ENCODE results near the gene SMAP1. TPM values are rescaled to one million over a fixed set of nuclear protein-coding genes. Genes with fewer than 3 reads are reported as not detected.

SMAP1 gene
- total and polyA plus RNA-seq, 2 experiments from 2014 or later, result 31.1 to 34.6 TPM

- no peaks in the 10 kb centered on the region for H3K4me1 Mint-ChIP-seq
These were observed 144.1 kb downstream of the SMAP1 start for GRCh38 chr6:70811788-70812187.

GRCh38 chr6:70813885-70814284 lies 146.2 kb downstream of the SMAP1 start:
- DNase-seq (ENCODE audit: low spot score) (no peak), ATAC-seq (no peak)
- Histone ChIP-seq H2AFZ (no peak overlapping the region), H3K79me2 (replicated peaks; ENCODE audit: insufficient read depth) (no peaks in the 10 kb centered on the region), H3K36me3 (ENCODE audit: insufficient read depth) (no peaks in the 10 kb centered on the region), H3F3A (replicated peaks; ENCODE audit: low read depth) (no peaks in the 10 kb centered on the region), H3K4me3 (no peak overlapping the region), H3K27ac (ENCODE audit: low read depth) (no peak overlapping the region), H3K9me2 (ENCODE audit: insufficient read depth) (no peaks in the 10 kb centered on the region), H4K20me1 (replicated peaks; ENCODE audit: insufficient read depth) (no peaks in the 10 kb centered on the region), H3K4me1 (ENCODE audit: insufficient read depth) (no peaks in the 10 kb centered on the region), H3K27me3 (ENCODE audit: insufficient read depth) (no peaks in the 10 kb centered on the region), H3K4me2 (no peak overlapping the region)
- TF ChIP-seq JUNB (IDR thresholded peaks at IDR 0.05; ENCODE audit: unreplicated experiment), result no peak
- TF ChIP-seq EZH2 (IDR thresholded peaks at IDR 0.05; ENCODE audit: low read depth, unreplicated experiment), result no peak
- TF ChIP-seq NANOG (IDR thresholded peaks at IDR 0.05; ENCODE audit: borderline replicate concordance), result no peak
- no peak for TF ChIP-seq ETS1 (IDR thresholded peaks at IDR 0.05)
- H3K36me3 Mint-ChIP-seq (ENCODE audit: low read depth), result no peaks in the 10 kb centered on the region
- no peaks in the 10 kb centered on the region for H3K9me3 Mint-ChIP-seq
- no peaks in the 10 kb centered on the region for H3K4me1 Mint-ChIP-seq
- no peak overlapping the region for H3K4me3 Mint-ChIP-seq
- no peaks in the 10 kb centered on the region for H3K27me3 Mint-ChIP-seq (ENCODE audit: insufficient read depth, low read depth, poor library complexity)
- no peak overlapping the region for H3K27ac Mint-ChIP-seq

More at GRCh38 chr6:70811788-70812187, 144.1 kb downstream of the SMAP1 start:
- H3K27me3 ChIP-seq (ENCODE audit: insufficient read depth), result no peaks in the 10 kb centered on the region
- H4K20me1 ChIP-seq (replicated peaks; ENCODE audit: insufficient read depth), result no peaks in the 10 kb centered on the region
- H3K4me2 ChIP-seq, result no peak overlapping the region
- no peak overlapping the region for H3K27ac ChIP-seq (ENCODE audit: low read depth)
- DNase-seq (ENCODE audit: low spot score), result no peak
- H3K27ac Mint-ChIP-seq, result no peak overlapping the region
- H3F3A ChIP-seq (replicated peaks; ENCODE audit: low read depth), result no peaks in the 10 kb centered on the region
- H3K9me2 ChIP-seq (ENCODE audit: insufficient read depth), result no peaks in the 10 kb centered on the region
- H3K36me3 ChIP-seq (ENCODE audit: insufficient read depth), result no peaks in the 10 kb centered on the region
- no peak overlapping the region for H3K4me3 ChIP-seq
- no peaks in the 10 kb centered on the region for H3K9me3 Mint-ChIP-seq
- H3K27me3 Mint-ChIP-seq (ENCODE audit: insufficient read depth, low read depth, poor library complexity), result no peaks in the 10 kb centered on the region
- no peaks in the 10 kb centered on the region for H3K4me1 ChIP-seq (ENCODE audit: insufficient read depth)
- H3K4me3 Mint-ChIP-seq, result no peak overlapping the region
- H3K79me2 ChIP-seq (replicated peaks; ENCODE audit: insufficient read depth), result no peaks in the 10 kb centered on the region
- TF ChIP-seq STAT1 (IDR thresholded peaks at IDR 0.05; ENCODE audit: unreplicated experiment), result no peak
- TF ChIP-seq EZH2 (IDR thresholded peaks at IDR 0.05; ENCODE audit: low read depth, unreplicated experiment), result no peak
- no peaks in the 10 kb centered on the region for H3K36me3 Mint-ChIP-seq (ENCODE audit: low read depth)
- ATAC-seq, result no peak
- no peak overlapping the region for H2AFZ ChIP-seq

- no peaks in the 10 kb centered on the region for H3K36me3 Mint-ChIP-seq (ENCODE audit: low read depth)
- H3K36me3 ChIP-seq (ENCODE audit: insufficient read depth), result no peaks in the 10 kb centered on the region
- H2AFZ ChIP-seq, result no peak overlapping the region
- H3K9me3 Mint-ChIP-seq, result no peaks in the 10 kb centered on the region
- H3K4me3 Mint-ChIP-seq, result no peak overlapping the region
- DNase-seq (ENCODE audit: low spot score) (no peak), ATAC-seq (no peak)
- no peak overlapping the region for H3K4me3 ChIP-seq
- H3K27me3 ChIP-seq (ENCODE audit: insufficient read depth), result no peaks in the 10 kb centered on the region
- no peaks in the 10 kb centered on the region for H3K4me1 Mint-ChIP-seq
- H4K20me1 ChIP-seq (replicated peaks; ENCODE audit: insufficient read depth), result no peaks in the 10 kb centered on the region
- H3F3A ChIP-seq (replicated peaks; ENCODE audit: low read depth), result no peaks in the 10 kb centered on the region
- H3K27ac Mint-ChIP-seq, result no peak overlapping the region
- H3K27me3 Mint-ChIP-seq (ENCODE audit: insufficient read depth, low read depth, poor library complexity), result no peaks in the 10 kb centered on the region
- no peaks in the 10 kb centered on the region for H3K9me2 ChIP-seq (ENCODE audit: insufficient read depth)
- H3K79me2 ChIP-seq (replicated peaks; ENCODE audit: insufficient read depth), result no peaks in the 10 kb centered on the region
- H3K27ac ChIP-seq (ENCODE audit: low read depth), result no peak overlapping the region
- no peaks in the 10 kb centered on the region for H3K4me1 ChIP-seq (ENCODE audit: insufficient read depth)
- no peak overlapping the region for H3K4me2 ChIP-seq
- TF ChIP-seq ZNF114 (CRISPR knock-in tag; IDR thresholded peaks at IDR 0.05) (no peak), EZH2 (IDR thresholded peaks at IDR 0.05; ENCODE audit: low read depth, unreplicated experiment) (no peak), NANOG (IDR thresholded peaks at IDR 0.05; ENCODE audit: borderline replicate concordance) (no peak), JUNB (IDR thresholded peaks at IDR 0.05; ENCODE audit: unreplicated experiment) (no peak), ZNF331 (CRISPR knock-in tag; IDR thresholded peaks at IDR 0.05; ENCODE audit: low read depth) (no peak), STAT1 (IDR thresholded peaks at IDR 0.05; ENCODE audit: unreplicated experiment) (no peak), ETS1 (IDR thresholded peaks at IDR 0.05) (no peak), CTCF (conservative IDR thresholded peaks at IDR 0.05; ENCODE audit: low read depth in 2 of 2) (no peak), EZH2phosphoT487 (IDR thresholded peaks at IDR 0.05; ENCODE audit: unreplicated experiment) (no peak), REST (IDR thresholded peaks at IDR 0.05; ENCODE audit: unreplicated experiment) (no peak), CREB1 (CRISPR knock-in tag; IDR thresholded peaks at IDR 0.05; ENCODE audit: low read depth) (no peak), POLR2AphosphoS5 (IDR thresholded peaks at IDR 0.05; ENCODE audit: low read depth) (no peak)
These were observed 152.0 kb downstream of the SMAP1 start for GRCh38 chr6:70819646-70820045.
